HepG2 (cell line): ENCODE results near the gene SELENOM. TPM values are rescaled to one million over a fixed set of nuclear protein-coding genes. Genes with fewer than 3 reads are reported as not detected.

ENCODE experiments used
- CBX1 ChIP-seq: IDR thresholded peaks from one replicate; pipeline ENCODE4 v1.6.1; 2016; ENCODE audit warnings: antibody characterized with exemption, low read depth
- EZH2 ChIP-seq: conservative IDR thresholded peaks from 2 replicates; pipeline ENCODE4 v1.6.1; 2012; ENCODE audit warnings: mild to moderate bottlenecking, low read depth, low read length, moderate library complexity
- FOXJ3 ChIP-seq: sonication (generic); formaldehyde crosslinking; IDR thresholded peaks from 2 replicates; pipeline ENCODE4 v1.4.0; 2020; ENCODE audit warnings: missing genetic modification reagents, mild to moderate bottlenecking, borderline replicate concordance
- GATAD1 ChIP-seq: IDR thresholded peaks from 2 replicates; pipeline ENCODE4 v1.6.1; 2016; ENCODE audit warnings: missing genetic modification reagents, missing compliant biosample characterization
- HDAC1 ChIP-seq: sonication (generic); formaldehyde crosslinking; IDR thresholded peaks from 2 replicates; pipeline ENCODE4 v1.5.1; 2020; ENCODE audit warnings: mild to moderate bottlenecking, missing genetic modification reagents
- HNRNPH1 ChIP-seq: fragments of 200-400 bp; formaldehyde crosslinking; optimal IDR thresholded peaks from 2 replicates; pipeline ENCODE3; 2017; ENCODE audit warnings: mild to moderate bottlenecking, low read depth, low read length
- KAT7 ChIP-seq: IDR thresholded peaks from 2 replicates; pipeline ENCODE4 v1.6.1; 2018; ENCODE audit warnings: borderline replicate concordance, missing compliant biosample characterization
- MED1 ChIP-seq: sonication (generic); formaldehyde crosslinking; IDR thresholded peaks from 2 replicates; pipeline ENCODE4 v1.4.0; 2020; ENCODE audit warnings: missing genetic modification reagents
- MIER2 ChIP-seq: IDR thresholded peaks from 2 replicates; pipeline ENCODE4 v1.6.1; 2016; ENCODE audit warnings: missing biosample characterization, missing genetic modification reagents
- MYNN ChIP-seq: sonication (generic); formaldehyde crosslinking; IDR thresholded peaks from 2 replicates; pipeline ENCODE4 v1.4.0; 2020; ENCODE audit warnings: mild to moderate bottlenecking, low read depth, missing genetic modification reagents
- NFAT5 ChIP-seq: sonication (generic); formaldehyde crosslinking; IDR thresholded peaks from 2 replicates; pipeline ENCODE4 v1.4.0; 2020; ENCODE audit warnings: missing genetic modification reagents
- NFATC3 ChIP-seq: sonication (generic); formaldehyde crosslinking; IDR thresholded peaks from 2 replicates; pipeline ENCODE4 v1.5.1; 2020; ENCODE audit warnings: mild to moderate bottlenecking, missing genetic modification reagents
- TBL1XR1 ChIP-seq: fragments of 150-350 bp; IDR thresholded peaks from 2 replicates; pipeline ENCODE4 v1.6.1; 2014; ENCODE audit warnings: borderline replicate concordance, low read length; ENCODE audit not compliant: partially characterized antibody
- ZNF101 ChIP-seq: sonication (generic); formaldehyde crosslinking; IDR thresholded peaks from 2 replicates; pipeline ENCODE4 v1.4.0; 2020; ENCODE audit warnings: mild to moderate bottlenecking, low read depth, missing genetic modification reagents, borderline replicate concordance
- ZNF607 ChIP-seq: sonication (generic); formaldehyde crosslinking; IDR thresholded peaks from 2 replicates; pipeline ENCODE4 v1.5.1; 2020; ENCODE audit warnings: missing genetic modification reagents, mild to moderate bottlenecking, borderline replicate concordance
- ZNF703 ChIP-seq: sonication (generic); formaldehyde crosslinking; IDR thresholded peaks from 2 replicates; pipeline ENCODE4 v1.5.1; 2020; ENCODE audit warnings: missing genetic modification reagents, mild to moderate bottlenecking, moderate library complexity, borderline replicate concordance
- ZNF709 ChIP-seq: sonication (generic); formaldehyde crosslinking; IDR thresholded peaks from 2 replicates; pipeline ENCODE4 v1.5.0; 2020; ENCODE audit warnings: mild to moderate bottlenecking, missing genetic modification reagents
- ZNF724P ChIP-seq: sonication (generic); formaldehyde crosslinking; IDR thresholded peaks from 2 replicates; pipeline ENCODE4 v1.8.0; 2022; ENCODE audit warnings: missing genetic modification reagents, borderline replicate concordance
- ZNF782 ChIP-seq: sonication (generic); formaldehyde crosslinking; IDR thresholded peaks from 2 replicates; pipeline ENCODE4 v1.4.0; 2020; ENCODE audit warnings: missing genetic modification reagents, mild to moderate bottlenecking, borderline replicate concordance
- polyA plus RNA-seq, 8 experiments: library from polyadenylated mRNA; depleted of rRNA in 3 of 8; stranded (reverse) in 7 of 8; unstranded in 1 of 8; fragments of >200 nt; fragmentation: Illumina TruSeq in 4 of 8; extraction: Trizol in 4 of 8; gene quantifications; 2 replicates each; pipeline versions ENCODE4 v1.2.1 to v1.2.3, GENCODE V29; 2011 to 2016; ENCODE audit warnings: low read depth in 4 of 8, missing spikeins in 1 of 8, mixed read lengths in 1 of 8; ENCODE audit not compliant: insufficient read depth in 1 of 8
- total RNA-seq, 5 experiments: library from RNA; depleted of rRNA; stranded (reverse); fragments of >200 nt; fragmentation: Illumina TruSeq; extraction: Trizol; gene quantifications; 2 replicates each; pipeline ENCODE4 v1.2.3, GENCODE V29; 2016; ENCODE audit warnings: low read depth in 1 of 5
- TF ChIP-seq, protein P1 (sequence below): sonication (generic); formaldehyde crosslinking; IDR thresholded peaks from 2 replicates; pipeline ENCODE4 v1.4.0; 2020; ENCODE audit warnings: missing genetic modification reagents
- TF ChIP-seq, protein P2 (sequence below): IDR thresholded peaks from 2 replicates; pipeline ENCODE4 v1.6.1; 2016; ENCODE audit warnings: low read depth

Gene SELENOM
- total and polyA plus RNA-seq, 2 of the 13 experiments (the other 11 are each of a cell fraction or from before 2014, with no cell fraction given) = 4.1 to 4.3 TPM

DNA sequence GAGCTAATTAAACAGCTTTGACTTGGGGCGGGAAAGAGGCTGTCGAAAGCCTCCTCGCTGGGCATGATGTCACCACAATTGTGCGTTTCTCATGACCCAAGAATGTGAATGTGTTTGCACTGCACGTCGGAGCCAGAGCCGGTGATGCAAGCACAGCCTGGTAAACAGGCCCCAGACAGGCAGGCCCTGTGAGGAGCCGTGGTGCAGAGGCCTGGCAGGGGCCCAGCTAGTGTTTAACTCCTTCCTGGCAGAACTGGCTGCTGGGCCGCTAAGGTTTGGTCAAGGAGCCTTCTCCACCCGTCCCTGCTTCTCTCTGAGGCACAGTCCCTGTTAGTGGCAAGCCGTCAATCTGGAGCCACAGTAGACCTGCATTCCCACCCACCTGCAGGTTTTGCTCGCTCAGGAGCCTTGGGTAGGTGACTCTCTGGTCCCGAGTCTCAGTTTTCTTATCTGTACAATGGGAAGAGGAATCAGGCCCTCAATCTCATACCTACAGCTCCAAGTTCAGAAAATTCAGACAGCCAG is 51.7 kb downstream of the SELENOM start (continued):
- TF ChIP-seq ZNF101 (CRISPR knock-in tag) = no peak
- peak; percentile 41; the same call in 1 of the 2 replicates for TF ChIP-seq KAT7 (CRISPR knock-in tag)
- no peak for TF ChIP-seq NFATC3 (CRISPR knock-in tag)
- no peak; the same call in 1 of the 2 replicates for TF ChIP-seq ZNF782 (CRISPR knock-in tag)
- TF ChIP-seq ZNF607 (CRISPR knock-in tag) = no peak; the same call in 1 of the 2 replicates
- no peak for TF ChIP-seq NFAT5 (CRISPR knock-in tag)
- TF ChIP-seq FOXJ3 (CRISPR knock-in tag) = peak; percentile 96
- peak; percentile 66; the same call in 1 of the 2 replicates for TF ChIP-seq ZNF703 (CRISPR knock-in tag)
- no peak for TF ChIP-seq HNRNPH1
- TF ChIP-seq MED1 (CRISPR knock-in tag) = peak; percentile 96
- peak; percentile 93 for TF ChIP-seq HDAC1 (CRISPR knock-in tag)
- TF ChIP-seq, protein P1, sequence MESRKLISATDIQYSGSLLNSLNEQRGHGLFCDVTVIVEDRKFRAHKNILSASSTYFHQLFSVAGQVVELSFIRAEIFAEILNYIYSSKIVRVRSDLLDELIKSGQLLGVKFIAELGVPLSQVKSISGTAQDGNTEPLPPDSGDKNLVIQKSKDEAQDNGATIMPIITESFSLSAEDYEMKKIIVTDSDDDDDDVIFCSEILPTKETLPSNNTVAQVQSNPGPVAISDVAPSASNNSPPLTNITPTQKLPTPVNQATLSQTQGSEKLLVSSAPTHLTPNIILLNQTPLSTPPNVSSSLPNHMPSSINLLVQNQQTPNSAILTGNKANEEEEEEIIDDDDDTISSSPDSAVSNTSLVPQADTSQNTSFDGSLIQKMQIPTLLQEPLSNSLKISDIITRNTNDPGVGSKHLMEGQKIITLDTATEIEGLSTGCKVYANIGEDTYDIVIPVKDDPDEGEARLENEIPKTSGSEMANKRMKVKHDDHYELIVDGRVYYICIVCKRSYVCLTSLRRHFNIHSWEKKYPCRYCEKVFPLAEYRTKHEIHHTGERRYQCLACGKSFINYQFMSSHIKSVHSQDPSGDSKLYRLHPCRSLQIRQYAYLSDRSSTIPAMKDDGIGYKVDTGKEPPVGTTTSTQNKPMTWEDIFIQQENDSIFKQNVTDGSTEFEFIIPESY (CRISPR knock-in tag) = peak; percentile 75
- TF ChIP-seq MIER2 (CRISPR knock-in tag) = peak; percentile 30; the same call in 1 of the 2 replicates
- TF ChIP-seq TBL1XR1 = no peak
- no peak for TF ChIP-seq EZH2
- peak; percentile 77 for TF ChIP-seq GATAD1
- no peak for TF ChIP-seq ZNF709
- no peak for TF ChIP-seq MYNN
- TF ChIP-seq ZNF724P = no peak; the same call in 1 of the 2 replicates
- TF ChIP-seq CBX1 = peak; percentile 96
- TF ChIP-seq, protein P2, sequence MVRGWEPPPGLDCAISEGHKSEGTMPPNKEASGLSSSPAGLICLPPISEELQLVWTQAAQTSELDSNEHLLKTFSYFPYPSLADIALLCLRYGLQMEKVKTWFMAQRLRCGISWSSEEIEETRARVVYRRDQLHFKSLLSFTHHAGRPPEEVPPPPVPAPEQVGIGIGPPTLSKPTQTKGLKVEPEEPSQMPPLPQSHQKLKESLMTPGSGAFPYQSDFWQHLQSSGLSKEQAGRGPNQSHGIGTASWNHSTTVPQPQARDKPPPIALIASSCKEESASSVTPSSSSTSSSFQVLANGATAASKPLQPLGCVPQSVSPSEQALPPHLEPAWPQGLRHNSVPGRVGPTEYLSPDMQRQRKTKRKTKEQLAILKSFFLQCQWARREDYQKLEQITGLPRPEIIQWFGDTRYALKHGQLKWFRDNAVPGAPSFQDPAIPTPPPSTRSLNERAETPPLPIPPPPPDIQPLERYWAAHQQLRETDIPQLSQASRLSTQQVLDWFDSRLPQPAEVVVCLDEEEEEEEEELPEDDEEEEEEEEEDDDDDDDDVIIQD (CRISPR knock-in tag) = peak; percentile 89
